ENCODE results near the gene SERINC2. TPM values are rescaled to one million over a fixed set of nuclear protein-coding genes. Genes with fewer than 3 reads are reported as not detected.

The SERINC2 gene
- total RNA-seq, 1 experiment from 2014 or later = 14.0 TPM

DNA sequence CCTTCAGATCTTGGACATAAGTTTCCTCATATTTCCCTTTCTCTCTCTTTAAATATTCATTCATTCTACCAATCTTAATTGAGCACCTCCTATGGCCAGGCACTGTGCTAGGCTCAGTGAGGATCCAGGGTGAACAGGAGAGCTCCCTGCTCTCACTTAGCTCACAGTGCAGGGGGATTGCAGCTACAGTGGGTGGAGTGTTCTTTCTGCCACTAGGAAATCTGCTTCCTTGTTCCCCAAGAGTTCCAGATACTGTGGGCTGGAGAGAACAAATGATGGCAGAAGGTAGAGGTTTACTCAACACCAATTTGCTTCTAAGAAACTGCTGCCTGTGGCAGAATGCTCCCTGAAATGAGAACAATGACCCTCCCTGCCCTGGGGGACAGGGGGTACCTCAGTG, 35.0 kb upstream of the SERINC2 start:
- Histone ChIP-seq H3K4me3 (ENCODE audit: low read depth in 2 of 2, low read length in 2 of 2) (no peak overlapping the region), H3K9me3 (ENCODE audit: control insufficient read depth, insufficient read depth, low read depth, low read length) (no peaks in the 10 kb centered on the region), H3K36me3 (ENCODE audit: control insufficient read depth, insufficient read depth, low read length) (no peaks in the 10 kb centered on the region), H3K4me1 (ENCODE audit: control insufficient read depth, insufficient read depth, low read length) (no peaks in the 10 kb centered on the region), H3K27me3 (ENCODE audit: control insufficient read depth, insufficient read depth, low read length) (no peaks in the 10 kb centered on the region), H3K27ac (ENCODE audit: low read length) (no peak overlapping the region)
- BruUV-seq (replicated peaks) = no TSS peak
- TF ChIP-seq SIN3A (IDR thresholded peaks at IDR 0.05; ENCODE audit: borderline replicate concordance, insufficient read depth, low read depth, low read length) (no peak), TCF7L2 (IDR thresholded peaks at IDR 0.05; ENCODE audit: low read depth, low read length) (no peak), CTCF (IDR thresholded peaks at IDR 0.05) (no peak), POLR2AphosphoS5 (IDR thresholded peaks at IDR 0.05; ENCODE audit: low read depth, low read length) (no peak), REST (IDR thresholded peaks at IDR 0.05; ENCODE audit: insufficient read depth in 1 of 2, low read depth in 2 of 2, low read length in 1 of 2) (no peak)
- ChIA-PET CTCF (no interaction called here), POLR2A (interaction anchor here (0.7 kb wide), 1 partner anchor 224 kb away, joined by 3 read pairs; no protein-coding TSS in a partner anchor)
- in situ Hi-C loops (cut with HindIII; ENCODE audit: low pct_unique_long_range_greater_than_20kb, low sequenced_read_pairs) (no loop called here), intact Hi-C loops (cut with micrococcal nuclease; ENCODE audit: unreplicated experiment) (no loop called here)
- no peak for ATAC-seq
- no peak for DNase-seq (ENCODE audit: low read depth, low spot score)

GRCh38 chr1:31380181-31380580, 32.8 kb upstream of the SERINC2 start:
- H3K27me3 ChIP-seq (ENCODE audit: control insufficient read depth, insufficient read depth, low read length) = no peaks in the 10 kb centered on the region
- in situ Hi-C loops (cut with HindIII; ENCODE audit: low pct_unique_long_range_greater_than_20kb, low sequenced_read_pairs) = no loop called here
- no peak overlapping the region for H3K4me3 ChIP-seq (ENCODE audit: low read depth in 2 of 2, low read length in 2 of 2)
- ChIA-PET CTCF (no interaction called here), POLR2A (interaction anchor here (0.7 kb wide), 1 partner anchor 9 kb away, joined by 3 read pairs; no protein-coding TSS in a partner anchor)
- intact Hi-C loops (cut with micrococcal nuclease; ENCODE audit: unreplicated experiment) = no loop called here
- ATAC-seq (no peak), DNase-seq (ENCODE audit: low read depth, low spot score) (no peak)
- TF ChIP-seq CTCF (IDR thresholded peaks at IDR 0.05) (no peak), SIN3A (IDR thresholded peaks at IDR 0.05; ENCODE audit: borderline replicate concordance, insufficient read depth, low read depth, low read length) (no peak), TCF7L2 (IDR thresholded peaks at IDR 0.05; ENCODE audit: low read depth, low read length) (no peak)
- H3K27ac ChIP-seq (ENCODE audit: low read length) = no peak overlapping the region
- H3K9me3 ChIP-seq (ENCODE audit: control insufficient read depth, insufficient read depth, low read depth, low read length) = no peaks in the 10 kb centered on the region
- no peaks in the 10 kb centered on the region for H3K4me1 ChIP-seq (ENCODE audit: control insufficient read depth, insufficient read depth, low read length)
- no peaks in the 10 kb centered on the region for H3K36me3 ChIP-seq (ENCODE audit: control insufficient read depth, insufficient read depth, low read length)
- BruUV-seq (replicated peaks) = no TSS peak

All from Panc1 (cell line).